ENCODE data around the gene AACS. TPM values are rescaled to one million over a fixed set of nuclear protein-coding genes. Genes with fewer than 3 reads are reported as not detected.

Gene AACS
- total RNA-seq, 1 donor from 2014 or later = 31.3 TPM

DNA sequence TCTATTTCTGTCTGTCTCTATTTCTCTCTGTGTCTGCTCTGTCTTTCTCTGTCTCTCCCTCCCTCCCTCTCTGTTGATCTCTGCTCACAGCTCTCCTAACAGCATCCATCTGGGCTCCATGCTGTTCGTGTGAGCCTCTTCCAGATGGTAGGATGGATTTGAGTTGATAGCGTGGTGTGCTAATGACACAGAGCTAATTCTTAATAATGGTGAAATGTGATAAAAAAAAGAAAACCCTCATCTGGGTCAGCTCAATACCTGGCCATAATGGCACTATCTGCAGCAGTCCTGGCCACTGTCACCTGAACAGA lies 96.4 kb downstream of the AACS start:
- ATAC-seq = no peak
- DNase-seq = no peak
- intact Hi-C loops (cut with DNase I) = no loop called here
- Histone ChIP-seq H3K27ac (no peak overlapping the region), H3K4me3 (no peak overlapping the region), H3K9me3 (no peaks in the 10 kb centered on the region), H3K36me3 (no peaks in the 10 kb centered on the region), H3K4me1 (no peaks in the 10 kb centered on the region), H3K27me3 (no peaks in the 10 kb centered on the region)
- TF ChIP-seq, protein P1, sequence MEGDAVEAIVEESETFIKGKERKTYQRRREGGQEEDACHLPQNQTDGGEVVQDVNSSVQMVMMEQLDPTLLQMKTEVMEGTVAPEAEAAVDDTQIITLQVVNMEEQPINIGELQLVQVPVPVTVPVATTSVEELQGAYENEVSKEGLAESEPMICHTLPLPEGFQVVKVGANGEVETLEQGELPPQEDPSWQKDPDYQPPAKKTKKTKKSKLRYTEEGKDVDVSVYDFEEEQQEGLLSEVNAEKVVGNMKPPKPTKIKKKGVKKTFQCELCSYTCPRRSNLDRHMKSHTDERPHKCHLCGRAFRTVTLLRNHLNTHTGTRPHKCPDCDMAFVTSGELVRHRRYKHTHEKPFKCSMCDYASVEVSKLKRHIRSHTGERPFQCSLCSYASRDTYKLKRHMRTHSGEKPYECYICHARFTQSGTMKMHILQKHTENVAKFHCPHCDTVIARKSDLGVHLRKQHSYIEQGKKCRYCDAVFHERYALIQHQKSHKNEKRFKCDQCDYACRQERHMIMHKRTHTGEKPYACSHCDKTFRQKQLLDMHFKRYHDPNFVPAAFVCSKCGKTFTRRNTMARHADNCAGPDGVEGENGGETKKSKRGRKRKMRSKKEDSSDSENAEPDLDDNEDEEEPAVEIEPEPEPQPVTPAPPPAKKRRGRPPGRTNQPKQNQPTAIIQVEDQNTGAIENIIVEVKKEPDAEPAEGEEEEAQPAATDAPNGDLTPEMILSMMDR (IDR thresholded peaks at IDR 0.05) = no peak

DNA sequence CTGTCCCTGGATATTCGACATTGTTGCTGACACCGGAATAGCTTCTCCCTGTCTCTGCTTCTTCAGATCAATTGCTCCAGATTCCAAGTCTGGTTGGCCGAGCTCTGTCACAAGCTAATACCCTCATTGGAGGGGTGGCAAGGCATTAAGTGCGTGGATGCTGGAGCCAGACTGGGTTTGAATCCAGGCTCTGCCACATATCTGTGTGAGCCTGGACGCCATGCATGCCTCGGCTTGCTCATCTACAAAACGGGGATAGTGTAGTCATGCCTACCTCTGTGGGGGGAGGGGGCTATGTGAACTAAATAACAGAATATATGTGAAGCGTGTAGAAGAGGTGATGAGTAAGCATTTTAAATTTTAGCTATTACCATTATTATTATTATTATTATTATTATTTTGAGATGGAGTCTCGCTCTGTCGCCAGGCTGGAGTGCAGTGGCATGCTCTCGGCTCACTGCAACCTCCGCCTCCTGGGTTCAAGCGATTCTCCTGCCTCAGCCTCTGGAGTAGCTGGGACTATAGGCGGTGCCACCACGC lies 97.3 kb downstream of the AACS start:
- DNase-seq = no peak
- Histone ChIP-seq H3K27ac (no peak overlapping the region), H3K4me1 (no peaks in the 10 kb centered on the region), H3K36me3 (no peaks in the 10 kb centered on the region), H3K27me3 (no peaks in the 10 kb centered on the region), H3K4me3 (no peak overlapping the region), H3K9me3 (no peaks in the 10 kb centered on the region)
- intact Hi-C loops (cut with DNase I) = no loop called here
- no peak for ATAC-seq
- TF ChIP-seq, protein P1 (IDR thresholded peaks at IDR 0.05) = no peak

DNA sequence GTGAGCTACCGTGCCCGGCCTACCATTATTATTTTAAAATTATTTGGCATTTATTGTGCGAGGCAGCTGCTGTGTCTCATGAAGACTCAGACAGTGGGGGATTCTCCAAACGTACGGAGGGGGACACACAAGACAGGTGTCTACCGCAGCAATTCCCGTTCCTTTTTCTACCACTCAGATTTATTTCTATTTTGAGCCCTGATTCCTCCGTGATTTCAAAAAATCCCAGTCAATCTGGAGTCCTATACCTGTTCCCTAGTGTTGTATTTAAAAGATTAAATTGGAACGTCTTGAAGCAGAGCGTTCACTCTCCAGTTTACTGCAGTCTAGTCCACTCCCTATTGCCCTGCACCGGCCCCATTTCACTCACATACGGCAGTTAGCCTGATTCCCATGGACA lies 97.9 kb downstream of the AACS start:
- Histone ChIP-seq H3K36me3 (no peaks in the 10 kb centered on the region), H3K9me3 (no peaks in the 10 kb centered on the region), H3K27ac (no peak overlapping the region), H3K4me1 (no peaks in the 10 kb centered on the region), H3K27me3 (no peaks in the 10 kb centered on the region), H3K4me3 (no peak overlapping the region)
- DNase-seq = no peak
- TF ChIP-seq, protein P1 (IDR thresholded peaks at IDR 0.05) = no peak
- ATAC-seq = no peak
- intact Hi-C loops (cut with DNase I) = no loop called here

DNA sequence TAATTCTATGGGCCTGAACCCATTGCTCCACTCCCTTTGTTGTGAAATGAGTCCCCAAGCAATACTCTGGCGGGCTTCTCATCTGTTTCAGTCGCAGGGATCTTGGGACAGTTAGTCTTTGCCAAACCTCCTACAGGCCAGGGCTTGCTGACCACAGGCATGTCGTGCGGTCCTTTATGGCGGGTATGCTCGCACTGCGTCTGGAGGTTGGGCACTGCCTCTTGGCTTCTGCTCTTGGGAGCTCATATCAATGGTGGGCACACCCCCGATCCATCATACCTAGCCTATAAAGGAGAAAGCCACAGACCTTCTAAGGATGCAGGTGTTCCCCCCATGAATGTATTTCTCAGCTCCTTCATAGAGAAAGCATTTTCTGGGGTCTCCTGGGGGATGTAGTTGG lies 99.3 kb downstream of the AACS start:
- Histone ChIP-seq H3K27ac (no peak overlapping the region), H3K9me3 (no peaks in the 10 kb centered on the region), H3K27me3 (no peaks in the 10 kb centered on the region), H3K4me3 (no peak overlapping the region), H3K36me3 (no peaks in the 10 kb centered on the region), H3K4me1 (no peaks in the 10 kb centered on the region)
- no peak for ATAC-seq
- no peak for DNase-seq
- TF ChIP-seq, protein P1 (IDR thresholded peaks at IDR 0.05) = no peak
- intact Hi-C loops (cut with DNase I) = no loop called here

DNA sequence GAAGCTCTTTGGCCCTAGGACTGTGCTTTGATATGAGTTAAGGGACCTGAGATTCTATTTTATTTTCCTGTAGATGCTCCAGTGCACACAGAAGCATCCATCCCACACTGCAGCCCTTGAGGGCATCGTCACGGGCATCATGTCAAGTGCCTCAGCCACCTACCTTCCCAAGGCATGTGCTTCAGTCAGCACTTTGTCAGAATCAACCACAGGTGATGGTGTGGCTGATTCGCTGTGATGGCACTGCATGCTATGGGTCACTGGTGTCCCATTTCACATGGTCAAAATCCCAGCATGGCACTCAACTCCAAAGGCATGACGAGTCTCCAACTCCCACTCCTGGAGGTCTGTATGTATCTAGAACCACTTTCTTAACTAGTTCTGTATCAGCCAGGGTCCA lies 100.8 kb downstream of the AACS start:
- TF ChIP-seq, protein P1 (IDR thresholded peaks at IDR 0.05) = no peak
- Histone ChIP-seq H3K27me3 (no peaks in the 10 kb centered on the region), H3K36me3 (no peaks in the 10 kb centered on the region), H3K4me1 (no peaks in the 10 kb centered on the region), H3K4me3 (no peak overlapping the region), H3K27ac (no peak overlapping the region), H3K9me3 (no peaks in the 10 kb centered on the region)
- ATAC-seq = no peak
- no peak for DNase-seq
- intact Hi-C loops (cut with DNase I) = no loop called here

DNA sequence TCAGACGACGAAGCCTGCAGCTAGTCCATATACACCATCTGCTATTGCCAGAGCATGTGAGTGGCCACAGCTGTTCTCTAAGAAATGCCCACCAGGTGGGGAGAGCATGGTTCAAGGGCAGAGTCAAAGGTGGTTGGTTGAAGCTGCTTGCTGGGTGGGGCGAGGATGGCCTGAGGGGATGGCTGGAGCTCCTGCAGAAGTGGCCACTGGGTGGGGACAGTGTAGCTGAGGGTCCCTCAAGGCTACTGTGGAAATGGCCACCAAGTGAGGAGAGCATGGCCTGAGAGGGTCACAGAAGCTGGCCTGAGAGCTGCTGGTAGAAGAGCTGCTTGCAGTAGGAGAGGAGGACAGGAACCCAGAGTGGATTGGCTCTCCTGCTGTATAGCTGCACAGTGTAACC lies 102.4 kb downstream of the AACS start:
- Histone ChIP-seq H3K36me3 (no peaks in the 10 kb centered on the region), H3K9me3 (no peaks in the 10 kb centered on the region), H3K27ac (no peak overlapping the region), H3K4me3 (no peak overlapping the region), H3K27me3 (no peaks in the 10 kb centered on the region), H3K4me1 (no peaks in the 10 kb centered on the region)
- DNase-seq = no peak
- no peak for ATAC-seq
- intact Hi-C loops (cut with DNase I) = no loop called here
- TF ChIP-seq, protein P1 (IDR thresholded peaks at IDR 0.05) = no peak
